ENCODE data around the gene PDE9A.

PDE9A gene

DNA sequence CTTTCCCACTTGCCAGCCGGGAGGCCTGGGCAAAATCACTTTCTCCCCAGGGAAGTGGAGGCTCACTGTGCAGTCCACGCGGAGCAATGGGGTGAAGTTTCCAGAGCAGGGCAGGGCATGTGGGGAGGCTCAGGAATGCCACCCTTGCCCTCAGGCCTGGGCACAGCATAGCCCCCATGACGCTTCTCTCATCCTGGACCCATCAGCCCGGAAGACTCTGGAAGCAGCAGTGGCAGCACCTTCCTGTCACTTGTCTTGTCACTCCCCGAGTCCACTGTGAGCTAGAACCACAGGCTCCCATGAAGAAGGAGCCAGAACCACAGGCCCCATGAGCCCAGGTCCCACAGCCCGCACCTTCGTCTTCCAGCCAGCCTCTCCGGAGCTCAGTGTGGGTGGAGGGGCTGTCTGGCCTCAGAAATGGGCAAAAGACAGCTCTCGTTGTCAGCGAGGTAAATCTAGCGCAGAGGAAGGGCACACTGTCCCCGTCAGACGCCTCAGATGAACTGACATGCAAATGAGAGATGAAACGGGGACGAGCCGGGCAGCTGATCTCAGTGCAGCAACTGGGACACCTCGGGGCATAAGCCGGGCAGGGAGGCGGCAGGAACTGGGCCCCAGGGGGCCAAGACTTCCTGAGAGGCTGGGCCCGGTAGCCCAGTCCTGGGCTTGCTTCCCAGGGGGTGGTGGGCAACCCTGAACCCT, 6.1 kb downstream of the PDE9A start:
- no peak for DNase-seq

GRCh38 chr21:42660118-42660470, 6.7 kb downstream of the PDE9A start:
- DNase-seq = no peak

- no peak for DNase-seq
Observed at GRCh38 chr21:42661688-42662429, 8.4 kb downstream of the PDE9A start.

GRCh38 chr21:42662430-42663199, 9.2 kb downstream of the PDE9A start:
- no peak for DNase-seq

DNA sequence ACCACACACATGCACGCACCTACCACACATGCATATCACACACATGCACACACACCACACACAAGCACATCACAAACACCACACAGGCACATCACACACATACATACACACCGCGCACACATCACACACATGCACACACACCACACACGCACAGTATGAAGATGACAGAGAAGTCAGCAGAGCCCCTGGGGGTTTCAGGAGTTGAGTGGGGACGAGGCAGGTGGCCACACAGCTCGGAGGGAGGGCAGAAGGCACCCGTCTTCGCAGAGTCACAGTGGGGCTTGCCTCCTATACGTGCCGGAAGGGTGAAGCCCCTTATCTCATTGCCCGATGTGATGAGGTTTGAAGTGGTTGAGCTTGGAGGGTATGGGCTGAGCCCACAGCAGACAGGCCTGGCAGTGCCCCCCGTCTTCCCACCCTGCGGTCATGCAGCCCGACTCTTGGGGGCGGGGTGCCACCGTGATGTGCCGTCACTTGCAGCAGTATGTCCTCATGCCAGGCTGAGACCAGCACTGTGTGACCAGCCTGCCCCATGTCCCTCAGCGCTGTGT, 9.9 kb downstream of the PDE9A start:
- no peak for DNase-seq

GRCh38 chr21:42663860-42664535, 10.6 kb downstream of the PDE9A start:
- DNase-seq = no peak

- DNase-seq = no peak
Observed at GRCh38 chr21:42664614-42665013, 11.2 kb downstream of the PDE9A start.

GRCh38 chr21:42665026-42665425, 11.6 kb downstream of the PDE9A start:
- no peak for DNase-seq

DNA sequence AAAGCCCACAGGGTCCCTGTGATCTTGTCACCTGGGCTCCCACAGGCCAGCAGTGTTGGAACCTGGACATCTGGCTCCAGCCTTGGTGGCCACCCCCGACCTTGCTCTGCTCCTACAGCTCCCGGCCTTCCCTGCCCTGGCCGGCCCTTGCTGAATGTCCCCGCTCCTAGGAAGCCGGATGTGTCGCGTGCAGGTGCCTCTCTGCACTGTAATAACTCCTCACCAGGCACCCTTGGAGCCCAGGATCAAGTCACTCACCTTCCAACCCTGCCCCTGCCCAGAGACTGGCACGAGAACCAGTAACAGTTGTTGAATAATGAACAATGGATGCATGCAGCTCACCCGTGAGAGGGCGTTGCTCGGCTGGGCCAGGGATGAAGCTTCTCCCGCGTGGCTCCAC, 12.1 kb downstream of the PDE9A start:
- DNase-seq = no peak

DNA sequence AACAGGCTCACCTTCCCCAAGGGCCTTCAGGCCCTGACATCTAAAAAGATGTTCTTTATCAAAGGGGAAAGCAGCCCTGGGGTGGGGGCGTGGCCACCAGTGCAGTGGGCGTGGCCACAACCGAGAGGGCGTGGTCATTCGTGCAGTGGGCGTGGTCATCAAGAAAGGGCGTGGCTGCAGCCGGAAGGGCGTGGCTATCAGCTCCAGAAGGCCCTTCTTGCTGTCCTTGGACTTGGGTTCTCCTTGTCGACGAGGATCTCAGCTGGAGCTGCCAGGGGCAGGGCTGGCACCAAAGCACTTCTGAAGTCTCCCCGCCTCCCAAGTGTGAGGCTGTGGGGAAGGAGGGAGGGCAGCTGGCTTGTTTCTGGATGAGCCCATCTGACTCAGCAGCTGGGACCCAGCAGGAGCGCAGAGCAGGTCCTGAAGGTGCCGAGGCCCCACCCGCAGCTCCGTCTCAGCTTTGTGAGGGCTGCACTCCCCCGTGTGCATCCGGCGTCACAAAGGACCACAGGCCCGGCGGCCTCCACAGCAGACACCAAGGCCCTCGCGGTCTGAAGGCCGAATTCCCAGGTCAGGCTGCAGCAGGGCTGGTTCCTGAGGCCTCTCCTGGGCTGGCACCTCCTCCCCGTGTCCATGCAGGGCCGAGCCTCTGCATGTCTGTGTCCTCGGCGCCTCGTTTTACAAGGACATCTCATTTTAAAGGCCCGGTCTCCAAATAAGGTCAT, 12.8 kb downstream of the PDE9A start:
- no peak for DNase-seq

DNA sequence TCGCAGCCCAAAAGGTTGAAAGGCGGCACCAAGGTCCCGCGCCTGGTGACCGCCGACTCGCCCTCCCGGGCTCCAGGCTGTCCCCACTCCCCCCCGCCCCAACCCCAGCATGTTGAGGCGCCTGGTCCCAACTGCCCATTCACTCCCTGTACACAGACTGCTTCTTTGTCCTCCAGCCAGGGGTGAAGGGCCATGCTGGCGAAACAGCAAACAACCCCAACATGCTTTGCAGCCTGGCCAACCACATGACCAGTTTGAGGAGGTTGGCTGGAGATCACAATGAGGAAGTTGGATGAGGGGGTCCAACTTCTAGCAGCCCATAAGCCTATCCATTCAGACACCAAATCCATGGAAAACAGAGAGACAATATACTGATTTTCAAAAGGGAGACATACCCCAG, 13.5 kb downstream of the PDE9A start:
- no peak for DNase-seq

DNA sequence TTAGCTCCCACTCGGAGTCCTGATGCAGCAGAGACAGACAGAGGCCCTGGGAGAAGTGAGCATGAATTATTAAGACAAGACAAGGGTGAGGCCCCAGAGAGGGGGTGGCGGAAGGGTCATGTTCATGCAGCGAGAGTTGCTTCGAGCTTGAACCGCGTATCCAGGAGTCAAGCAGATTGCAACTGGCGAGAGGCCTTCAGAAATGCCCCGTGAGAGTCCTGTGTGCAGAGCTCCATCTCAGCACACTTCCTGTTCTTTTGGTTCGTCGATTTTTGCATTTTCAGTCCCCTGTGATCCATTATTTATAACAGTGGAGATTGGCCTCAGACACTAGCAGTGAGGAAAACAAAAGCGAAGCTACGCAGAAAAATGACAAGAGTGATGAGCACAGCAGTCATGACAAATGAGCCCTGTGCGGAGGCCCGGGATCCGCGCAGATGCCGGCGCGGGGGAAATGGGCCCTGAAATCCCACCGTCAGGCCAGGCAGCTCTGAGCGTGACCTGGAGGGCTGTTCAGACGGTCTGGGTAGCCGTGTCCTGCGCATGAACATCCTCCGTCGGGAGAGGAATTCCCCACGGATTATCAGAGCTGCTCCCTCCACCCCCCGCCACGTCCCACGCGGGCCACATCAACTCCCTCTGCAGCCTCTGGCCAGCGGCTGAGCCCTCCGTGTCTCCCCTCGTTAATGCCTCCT, 15.0 kb downstream of the PDE9A start:
- DNase-seq = no peak

- DNase-seq = no peak
Observed at GRCh38 chr21:42669041-42669440, 15.6 kb downstream of the PDE9A start.

DNA sequence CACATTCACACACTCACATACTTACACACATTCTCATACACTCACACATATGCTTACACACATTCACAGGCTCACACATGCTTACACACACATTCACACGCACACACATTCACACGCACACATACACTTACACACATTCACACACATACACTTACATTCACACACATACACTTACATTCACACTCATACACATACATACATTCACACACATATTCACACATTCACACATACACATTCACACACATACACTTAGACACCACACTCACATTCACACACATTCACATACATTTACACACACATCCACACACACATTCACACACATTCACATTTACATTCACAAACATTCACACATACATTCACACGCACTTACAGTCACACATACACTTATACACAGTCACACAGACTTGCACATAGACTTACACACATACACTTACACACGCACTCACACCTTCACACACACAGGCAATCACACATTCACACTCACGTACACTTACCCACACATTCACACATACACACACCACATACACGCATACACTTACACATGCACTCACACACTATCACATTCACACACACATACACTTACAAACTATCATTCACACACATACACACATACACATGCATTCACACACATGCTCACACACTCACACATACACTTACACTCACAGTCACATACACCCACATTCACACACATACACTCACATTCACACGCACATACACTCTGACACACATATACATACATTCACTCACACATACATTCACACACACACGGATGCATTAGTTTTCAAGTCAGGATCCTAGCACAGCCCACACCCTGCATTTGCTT, 16.8 kb downstream of the PDE9A start:
- DNase-seq = no peak

DNA sequence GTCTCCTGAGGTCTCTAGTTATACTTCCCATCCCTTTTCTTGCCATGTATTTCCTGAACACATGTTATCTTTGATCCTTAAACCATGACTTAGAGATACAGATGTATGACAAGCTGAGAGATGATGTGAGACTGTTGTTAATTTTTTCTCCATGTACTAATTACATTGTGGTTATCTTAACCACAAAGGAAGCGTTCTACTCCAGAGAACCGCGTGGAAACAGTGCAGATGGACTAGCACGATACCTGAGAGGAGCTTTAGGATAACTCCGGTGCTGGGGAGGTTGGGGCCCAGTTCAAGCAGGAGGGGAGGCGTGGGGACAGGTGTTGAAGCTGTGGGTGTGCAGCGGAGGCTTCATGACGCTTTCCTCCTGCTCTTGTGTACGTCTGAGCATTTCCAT, 17.5 kb downstream of the PDE9A start:
- no peak for DNase-seq

- no peak for DNase-seq
Observed at GRCh38 chr21:42671778-42672593, 18.6 kb downstream of the PDE9A start.

DNA sequence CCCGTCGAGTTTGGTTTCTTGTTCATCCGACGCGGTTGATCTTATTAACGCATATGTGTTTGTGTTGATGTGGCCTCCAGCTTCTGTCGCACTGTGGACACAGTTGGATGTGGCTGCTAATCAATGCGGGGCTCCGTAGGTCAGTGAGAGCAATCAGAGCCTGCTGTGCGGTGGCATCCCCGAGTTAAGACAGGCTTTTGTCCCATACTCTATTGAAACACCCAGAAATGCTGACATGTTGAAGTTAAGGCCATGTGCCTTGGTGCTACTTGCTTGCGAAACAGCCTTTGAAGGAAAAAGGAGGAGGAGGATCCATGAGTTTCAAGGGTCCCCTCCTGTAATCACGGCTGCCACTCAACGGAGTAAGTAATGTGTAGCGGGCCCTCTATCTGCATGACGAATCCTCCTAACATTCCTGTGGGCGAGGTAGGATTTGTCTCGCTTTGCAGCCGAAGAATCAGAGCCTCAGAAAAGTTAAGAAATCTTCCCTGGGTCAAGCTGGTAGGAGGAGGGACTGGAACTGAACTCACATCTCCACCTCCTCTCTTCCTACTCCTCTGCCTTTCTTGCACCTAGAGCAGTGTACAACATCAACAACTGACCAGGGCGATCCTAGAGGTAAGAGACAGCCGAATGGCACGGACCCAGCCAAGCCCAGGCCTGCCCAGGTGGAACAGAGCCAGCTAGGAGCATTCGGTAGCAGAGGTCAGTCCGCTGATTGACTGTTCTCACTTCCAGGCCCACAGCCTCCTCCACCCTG, 19.5 kb downstream of the PDE9A start:
- DNase-seq = no peak

GRCh38 chr21:42673633-42674328, 20.4 kb downstream of the PDE9A start:
- DNase-seq = no peak
